Thyroid gland (tissue), 4 donors: ENCODE results near the gene ME3.

Experiments used
- CTCF ChIP-seq, 6 experiments: fragments of 200-600 bp in 3 of 6; fragments of 450-650 bp in 3 of 6; sonication (generic) in 3 of 6; IDR thresholded peaks; one replicate each; pipeline ENCODE4 v1.5.1; 2016 to 2019; ENCODE audit warnings: antibody characterized with exemption in 6 of 6, mild to moderate bottlenecking in 2 of 6, inconsistent platforms in 1 of 6, moderate library complexity in 1 of 6
- POLR2A ChIP-seq, 2 donors: fragments of 450-650 bp; IDR thresholded peaks; one replicate each; pipeline ENCODE4 v1.6.1; 2017; ENCODE audit warnings: antibody characterized with exemption in 2 of 2, mild to moderate bottlenecking in 2 of 2, moderate library complexity in 1 of 2

GRCh38 chr11:86509588-86509974 is 162.8 kb downstream of the ME3 start:
- TF ChIP-seq CTCF (IDR thresholded peaks at IDR 0.05) (no peak), POLR2A (IDR thresholded peaks at IDR 0.05) (no peak)
